PC-9 (cell line): ENCODE data around the gene PUS1. TPM values are rescaled to one million over a fixed set of nuclear protein-coding genes. Genes with fewer than 3 reads are reported as not detected.

Experiments used
- BruUV-seq: library from RNA; stranded (reverse); fragments of 400-500 nt; replicated peaks from 2 replicates; lab custom pipeline; 2021; lab: Mats Ljungman, UMichigan
- CTCF ChIA-PET: fragments of 300-600 bp; sonication (Branson Sonifier 250); formaldehyde crosslinking; loops from one replicate; lab custom pipeline; 2022; ENCODE audit warnings: antibody characterized with exemption; lab: Charles Lee
- POLR2A ChIA-PET: fragments of 300-600 bp; sonication (Branson Sonifier 250); formaldehyde crosslinking; loops from one replicate; lab custom pipeline; 2022; ENCODE audit warnings: antibody characterized with exemption; ENCODE audit not compliant: unreplicated experiment; lab: Charles Lee
- DNase-seq, 2 experiments: peaks; one replicate each; pipeline versions ENCODE4 v3.0.0 to v3.0.0-alpha.2; 2015 to 2022; ENCODE audit warnings: mixed read lengths in 1 of 2
- H2AFZ ChIP-seq: fragments of 200-600 bp; sonication (generic); 2 replicates; pipeline ENCODE4 v1.8.1; 2017; ENCODE audit warnings: antibody characterized with exemption
- H3F3A ChIP-seq: fragments of 200-600 bp; sonication (generic); 2 replicates; pipeline ENCODE4 v1.8.1; 2017; ENCODE audit warnings: antibody characterized with exemption, mild to moderate bottlenecking, low read depth; ENCODE audit not compliant: insufficient read depth
- H3K27ac ChIP-seq: fragments of 200-600 bp; sonication (generic); 2 replicates; pipeline ENCODE4 v1.6.1; 2016; ENCODE audit warnings: mixed run types
- H3K27me3 ChIP-seq: fragments of 200-600 bp; sonication (generic); 2 replicates; pipeline ENCODE4 v1.6.1; 2016; ENCODE audit warnings: low read depth, mixed run types; ENCODE audit not compliant: insufficient read depth
- H3K36me3 ChIP-seq: fragments of 200-600 bp; sonication (generic); 2 replicates; pipeline ENCODE4 v1.6.1; 2016; ENCODE audit warnings: low read depth, mixed run types
- H3K4me1 ChIP-seq: fragments of 200-600 bp; sonication (generic); replicated peaks from 2 replicates; pipeline ENCODE4 v1.6.1; 2016; ENCODE audit warnings: mixed run types; ENCODE audit not compliant: insufficient read depth
- H3K4me2 ChIP-seq: fragments of 200-600 bp; sonication (generic); 2 replicates; pipeline ENCODE4 v1.6.1; 2017; ENCODE audit warnings: mixed run types
- H3K4me3 ChIP-seq: fragments of 200-600 bp; sonication (generic); 2 replicates; pipeline ENCODE4 v1.6.1; 2016; ENCODE audit warnings: mixed run types
- H3K79me2 ChIP-seq: fragments of 200-600 bp; sonication (generic); 2 replicates; pipeline ENCODE4 v1.6.1; 2017; ENCODE audit warnings: low read depth, mixed run types
- H3K9me2 ChIP-seq: fragments of 200-600 bp; sonication (generic); 2 replicates; pipeline ENCODE4 v1.8.1; 2017; ENCODE audit warnings: mild to moderate bottlenecking; ENCODE audit not compliant: insufficient read depth
- H3K9me3 ChIP-seq: fragments of 200-600 bp; sonication (generic); 2 replicates; pipeline ENCODE4 v1.8.1; 2016; ENCODE audit warnings: low read depth; ENCODE audit not compliant: insufficient read depth
- H4K20me1 ChIP-seq: fragments of 200-600 bp; sonication (generic); 2 replicates; pipeline ENCODE4 v1.8.1; 2017; ENCODE audit not compliant: insufficient read depth
- CTCF ChIP-seq: fragments of 200-600 bp; sonication (generic); conservative IDR thresholded peaks from 2 replicates; pipeline ENCODE4 v1.6.1; 2017; ENCODE audit warnings: mixed run types, antibody characterized with exemption, mild to moderate bottlenecking, moderate library complexity
- EZH2 ChIP-seq: fragments of 200-600 bp; sonication (generic); IDR thresholded peaks from 2 replicates; pipeline ENCODE4 v1.8.0; 2017; ENCODE audit warnings: antibody characterized with exemption, low read depth
- intact Hi-C: fragments of 100-400 bp; cut with micrococcal nuclease; formaldehyde crosslinking; loops from one replicate; pipeline ENCODE4 v1.10.0; 2022; ENCODE audit not compliant: unreplicated experiment
- total RNA-seq: library from RNA; stranded (reverse); gene quantifications from 2 replicates; pipeline ENCODE4 v1.2.3, GENCODE V29; 2021

The PUS1 gene
- total RNA-seq, 1 experiment from 2014 or later: 37.0 TPM

- no TSS peak for BruUV-seq
Observed at GRCh38 chr12:131987552-131987951, 58.5 kb downstream of the PUS1 start.

GRCh38 chr12:131988054-131988796, 59.1 kb downstream of the PUS1 start:
- no TSS peak for BruUV-seq
- Histone ChIP-seq H3K4me2 (no peak overlapping the region), H3K36me3 (peaks cover 30% of the 10 kb centered on the region; the same call in 1 of the 2 replicates), H3K4me1 (no peaks in the 10 kb centered on the region), H3K27ac (no peak overlapping the region), H3K79me2 (no peaks in the 10 kb centered on the region), H3K9me2 (no peaks in the 10 kb centered on the region), H3F3A (no peaks in the 10 kb centered on the region), H4K20me1 (no peaks in the 10 kb centered on the region), H3K9me3 (no peaks in the 10 kb centered on the region), H3K27me3 (no peaks in the 10 kb centered on the region), H3K4me3 (no peak overlapping the region), H2AFZ (no peak overlapping the region)
- POLR2A ChIA-PET: no interaction called here
- DNase-seq: no peak
- intact Hi-C loops: no loop called here
- no peak for TF ChIP-seq EZH2
- no peak for TF ChIP-seq CTCF
- CTCF ChIA-PET: no interaction called here

More at GRCh38 chr12:131987552-131987951, 58.5 kb downstream of the PUS1 start:
- Histone ChIP-seq H3F3A (no peaks in the 10 kb centered on the region), H4K20me1 (no peaks in the 10 kb centered on the region), H3K27ac (no peak overlapping the region), H3K36me3 (peaks cover 28% of the 10 kb centered on the region; the same call in 1 of the 2 replicates), H3K4me3 (no peak overlapping the region), H3K4me1 (no peaks in the 10 kb centered on the region), H3K79me2 (no peaks in the 10 kb centered on the region), H3K9me3 (no peaks in the 10 kb centered on the region), H3K27me3 (no peaks in the 10 kb centered on the region), H2AFZ (no peak overlapping the region), H3K4me2 (no peak overlapping the region), H3K9me2 (no peaks in the 10 kb centered on the region)
- no peak for TF ChIP-seq CTCF
- no peak for TF ChIP-seq EZH2
- CTCF ChIA-PET: no interaction called here
- POLR2A ChIA-PET: no interaction called here
- no peak for DNase-seq
- intact Hi-C loops: no loop called here

- BruUV-seq: no TSS peak
- Histone ChIP-seq H3K9me3 (no peaks in the 10 kb centered on the region), H3K27me3 (no peaks in the 10 kb centered on the region), H3K27ac (no peak overlapping the region), H3F3A (no peaks in the 10 kb centered on the region), H3K36me3 (peaks cover 35% of the 10 kb centered on the region; the same call in 1 of the 2 replicates), H2AFZ (no peak overlapping the region), H3K4me1 (no peaks in the 10 kb centered on the region), H4K20me1 (no peaks in the 10 kb centered on the region; the same call in 1 of the 2 replicates), H3K79me2 (no peaks in the 10 kb centered on the region), H3K4me3 (no peak overlapping the region), H3K4me2 (no peak overlapping the region), H3K9me2 (no peaks in the 10 kb centered on the region)
- intact Hi-C loops: no loop called here
- no peak for DNase-seq
- POLR2A ChIA-PET: no interaction called here
- CTCF ChIA-PET: no interaction called here
- TF ChIP-seq EZH2: no peak
- no peak for TF ChIP-seq CTCF
Observed at GRCh38 chr12:131989021-131989420, 59.9 kb downstream of the PUS1 start.
